HG03521 (cell line): ENCODE data around the gene NINJ1.

Experiments
- ATAC-seq: cut with Tn5 transposase; IDR thresholded peaks from one replicate; pipeline ENCODE4 v1.9.1; 2021; ENCODE audit warnings: mild to moderate bottlenecking, moderate library complexity; ENCODE audit not compliant: unreplicated experiment

The NINJ1 gene

GRCh38 chr9:93134015-93134739, at the start of gene NINJ1:
NINJ1 (minus strand) TSS chr9:93134251; CDS start chr9:93134217, 34 bp downstream.
- ATAC-seq, result peak; percentile 63

- no peak for ATAC-seq
Observed at GRCh38 chr9:93183131-93183662, 49.1 kb upstream of the NINJ1 start.

- ATAC-seq, result no peak
Observed at GRCh38 chr9:93182572-93182971, 48.5 kb upstream of the NINJ1 start.

GRCh38 chr9:93181672-93182435, 47.8 kb upstream of the NINJ1 start:
- no peak for ATAC-seq

GRCh38 chr9:93180938-93181337, 46.9 kb upstream of the NINJ1 start:
- ATAC-seq, result no peak

- no peak for ATAC-seq
Observed at GRCh38 chr9:93178851-93179786, 45.1 kb upstream of the NINJ1 start.

- ATAC-seq, result no peak
Observed at GRCh38 chr9:93177676-93178075, 43.6 kb upstream of the NINJ1 start.

- ATAC-seq, result no peak
Observed at GRCh38 chr9:93174976-93175375, 40.9 kb upstream of the NINJ1 start.

GRCh38 chr9:93173365-93174051, 39.5 kb upstream of the NINJ1 start:
- no peak for ATAC-seq

- ATAC-seq, result no peak
Observed at GRCh38 chr9:93172666-93173364, 38.8 kb upstream of the NINJ1 start.

- ATAC-seq, result no peak
Observed at GRCh38 chr9:93171261-93171990, 37.4 kb upstream of the NINJ1 start.

GRCh38 chr9:93170571-93170970, 36.5 kb upstream of the NINJ1 start:
- no peak for ATAC-seq

- ATAC-seq, result no peak
Observed at GRCh38 chr9:93169444-93169843, 35.4 kb upstream of the NINJ1 start.

- no peak for ATAC-seq
Observed at GRCh38 chr9:93168581-93168980, 34.5 kb upstream of the NINJ1 start.

GRCh38 chr9:93167838-93168237, 33.8 kb upstream of the NINJ1 start:
- no peak for ATAC-seq

GRCh38 chr9:93167185-93167584, 33.1 kb upstream of the NINJ1 start:
- no peak for ATAC-seq

- ATAC-seq, result no peak
Observed at GRCh38 chr9:93166699-93167098, 32.6 kb upstream of the NINJ1 start.

GRCh38 chr9:93164085-93164484, 30.0 kb upstream of the NINJ1 start:
- no peak for ATAC-seq
